Upper lobe of right lung (tissue), 1 donor: ENCODE measurements around the gene PRL. TPM values are rescaled to one million over a fixed set of nuclear protein-coding genes. Genes with fewer than 3 reads are reported as not detected.

Experiments used
- ATAC-seq: fragments of 200-7000 bp; cut with Tn5 transposase; one replicate; pipeline ENCODE4 v1.9.1; 2020; ENCODE audit warnings: mild to moderate bottlenecking, moderate library complexity
- DNase-seq: peaks from one replicate; pipeline ENCODE4 v3.0.0-alpha.2; 2020
- H3K27ac ChIP-seq: fragments of 200-600 bp; one replicate; pipeline ENCODE4 v1.8.0; 2022
- H3K27me3 ChIP-seq: fragments of 200-600 bp; one replicate; pipeline ENCODE4 v1.8.0; 2022; ENCODE audit warnings: mild to moderate bottlenecking
- H3K36me3 ChIP-seq: fragments of 200-600 bp; one replicate; pipeline ENCODE4 v1.8.0; 2022
- H3K4me1 ChIP-seq: fragments of 200-600 bp; one replicate; pipeline ENCODE4 v1.8.0; 2022
- H3K4me3 ChIP-seq: fragments of 200-600 bp; one replicate; pipeline ENCODE4 v1.8.0; 2022; ENCODE audit warnings: mild to moderate bottlenecking
- H3K9me3 ChIP-seq: fragments of 200-600 bp; one replicate; pipeline ENCODE4 v1.8.0; 2022
- intact Hi-C: fragments of 100-400 bp; cut with DNase I; formaldehyde crosslinking; loops from one replicate; pipeline ENCODE4 v1.11.0; 2022
- long read RNA-seq: library from polyadenylated mRNA; unstranded; transcript quantifications from one replicate; pipeline ENCODE4 v2.0.0, GENCODE V29; 2021
- total RNA-seq: library from RNA; stranded (reverse); fragmentation: NEBNext Ultra II Directional; extraction: Animal tissue kit (Norgen Biotek cat#: 25700); gene quantifications from one replicate; pipeline ENCODE4 v1.2.1, GENCODE V29; 2021
- TF ChIP-seq, protein P1 (sequence below): fragments of 200-600 bp; IDR thresholded peaks from one replicate; pipeline ENCODE4 v1.8.0; 2022; ENCODE audit warnings: antibody characterized with exemption
- donor health status: DM: no; HTN: yes; CAD: no; lungs with severe emphysema.

The PRL gene
- total RNA-seq, result not detected
- long read RNA-seq, result 0 reads

DNA sequence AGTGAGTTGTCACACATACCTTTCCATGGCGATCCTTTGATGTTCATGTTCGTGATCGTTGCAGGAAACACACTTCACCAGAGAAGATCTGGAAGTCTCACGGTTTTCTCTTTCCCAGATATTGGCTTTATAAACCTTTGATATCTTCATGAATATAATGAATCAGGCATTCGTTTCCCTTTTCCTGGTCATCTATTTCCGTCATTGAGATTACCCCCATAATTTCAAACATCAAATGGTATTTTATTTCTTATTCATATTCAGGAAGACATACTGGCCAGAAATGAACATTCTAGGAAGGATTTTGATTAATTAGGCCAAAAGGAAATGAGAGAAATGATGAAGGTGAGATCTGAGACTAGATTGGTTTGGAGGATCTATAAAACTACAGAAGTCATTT lies at the start of gene PRL:
Gene PRL, minus strand, starts transcription at position 101 of the 400 bp plus-strand sequence. Its CDS starts 54 bp downstream, at position 47.
- no peaks in the 10 kb centered on the region for H3K27me3 ChIP-seq
- no peak for DNase-seq
- TF ChIP-seq, protein P1, sequence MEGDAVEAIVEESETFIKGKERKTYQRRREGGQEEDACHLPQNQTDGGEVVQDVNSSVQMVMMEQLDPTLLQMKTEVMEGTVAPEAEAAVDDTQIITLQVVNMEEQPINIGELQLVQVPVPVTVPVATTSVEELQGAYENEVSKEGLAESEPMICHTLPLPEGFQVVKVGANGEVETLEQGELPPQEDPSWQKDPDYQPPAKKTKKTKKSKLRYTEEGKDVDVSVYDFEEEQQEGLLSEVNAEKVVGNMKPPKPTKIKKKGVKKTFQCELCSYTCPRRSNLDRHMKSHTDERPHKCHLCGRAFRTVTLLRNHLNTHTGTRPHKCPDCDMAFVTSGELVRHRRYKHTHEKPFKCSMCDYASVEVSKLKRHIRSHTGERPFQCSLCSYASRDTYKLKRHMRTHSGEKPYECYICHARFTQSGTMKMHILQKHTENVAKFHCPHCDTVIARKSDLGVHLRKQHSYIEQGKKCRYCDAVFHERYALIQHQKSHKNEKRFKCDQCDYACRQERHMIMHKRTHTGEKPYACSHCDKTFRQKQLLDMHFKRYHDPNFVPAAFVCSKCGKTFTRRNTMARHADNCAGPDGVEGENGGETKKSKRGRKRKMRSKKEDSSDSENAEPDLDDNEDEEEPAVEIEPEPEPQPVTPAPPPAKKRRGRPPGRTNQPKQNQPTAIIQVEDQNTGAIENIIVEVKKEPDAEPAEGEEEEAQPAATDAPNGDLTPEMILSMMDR, result no peak
- no peaks in the 10 kb centered on the region for H3K4me1 ChIP-seq
- H3K36me3 ChIP-seq, result no peaks in the 10 kb centered on the region
- no peak within 1 kb of the TSS for H3K27ac ChIP-seq
- no peak for ATAC-seq
- no peak within 1 kb of the TSS for H3K4me3 ChIP-seq
- intact Hi-C loops, result no loop called here
- no peaks in the 10 kb centered on the region for H3K9me3 ChIP-seq

- DNase-seq (no peak), ATAC-seq (no peak)
- TF ChIP-seq, protein P1, result no peak
Measured at GRCh38 chr6:22343864-22344263, 47.0 kb upstream of the PRL start.

GRCh38 chr6:22334778-22335177 lies 37.9 kb upstream of the PRL start:
- DNase-seq, result no peak
- no peak for ATAC-seq
- Histone ChIP-seq H3K27me3 (no peaks in the 10 kb centered on the region), H3K4me1 (no peaks in the 10 kb centered on the region), H3K9me3 (no peaks in the 10 kb centered on the region), H3K36me3 (no peaks in the 10 kb centered on the region), H3K4me3 (no peak overlapping the region), H3K27ac (no peak overlapping the region)
- TF ChIP-seq, protein P1, result no peak
- intact Hi-C loops, result no loop called here

More at GRCh38 chr6:22343864-22344263, 47.0 kb upstream of the PRL start:
- Histone ChIP-seq H3K36me3 (no peaks in the 10 kb centered on the region), H3K4me1 (no peaks in the 10 kb centered on the region), H3K9me3 (no peaks in the 10 kb centered on the region), H3K4me3 (no peak overlapping the region), H3K27ac (no peak overlapping the region), H3K27me3 (no peaks in the 10 kb centered on the region)
- intact Hi-C loops, result no loop called here

- no peak for ATAC-seq
- TF ChIP-seq, protein P1, result no peak
- H3K36me3 ChIP-seq, result no peaks in the 10 kb centered on the region
Measured at GRCh38 chr6:22333802-22334201, 37.0 kb upstream of the PRL start.

DNA sequence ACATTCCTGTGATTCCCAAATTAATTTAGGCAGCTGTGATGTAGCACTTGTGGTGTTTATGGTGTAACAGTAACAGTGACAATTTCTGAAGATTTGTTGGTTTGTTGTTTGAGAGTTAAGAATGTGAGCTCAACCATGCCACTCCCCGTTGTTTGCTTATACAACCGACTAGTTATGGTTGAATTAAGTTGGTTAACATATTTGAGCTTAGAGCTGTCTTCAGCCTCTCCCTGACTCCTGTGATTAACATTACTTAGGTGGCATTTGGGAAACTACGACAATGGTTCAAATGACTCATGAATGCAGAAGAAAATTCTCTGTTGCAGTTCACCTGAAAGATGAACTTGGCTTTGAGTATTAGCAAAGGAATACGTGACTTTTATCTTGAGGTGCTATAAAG lies 35.9 kb upstream of the PRL start:
- no peak for DNase-seq
- no peak overlapping the region for H3K27ac ChIP-seq
- H3K9me3 ChIP-seq, result no peaks in the 10 kb centered on the region
- no peaks in the 10 kb centered on the region for H3K4me1 ChIP-seq
- H3K36me3 ChIP-seq, result no peaks in the 10 kb centered on the region
- intact Hi-C loops, result no loop called here
- no peaks in the 10 kb centered on the region for H3K27me3 ChIP-seq
- no peak overlapping the region for H3K4me3 ChIP-seq
- TF ChIP-seq, protein P1, result no peak
- no peak for ATAC-seq

More at GRCh38 chr6:22333802-22334201, 37.0 kb upstream of the PRL start:
- H3K9me3 ChIP-seq, result no peaks in the 10 kb centered on the region
- H3K4me3 ChIP-seq, result no peak overlapping the region
- H3K4me1 ChIP-seq, result no peaks in the 10 kb centered on the region
- H3K27me3 ChIP-seq, result no peaks in the 10 kb centered on the region
- H3K27ac ChIP-seq, result no peak overlapping the region
- intact Hi-C loops, result no loop called here
- DNase-seq, result no peak

GRCh38 chr6:22332216-22332615 lies 35.4 kb upstream of the PRL start:
- Histone ChIP-seq H3K27me3 (no peaks in the 10 kb centered on the region), H3K36me3 (no peaks in the 10 kb centered on the region), H3K27ac (no peak overlapping the region), H3K9me3 (no peaks in the 10 kb centered on the region), H3K4me1 (no peaks in the 10 kb centered on the region), H3K4me3 (no peak overlapping the region)
- ATAC-seq (no peak), DNase-seq (no peak)
- TF ChIP-seq, protein P1, result no peak
- intact Hi-C loops, result no loop called here
